CD4-positive, alpha-beta T cell treated with Interferon alpha-2 for 1 hour (primary cell): ENCODE results near the gene EDC3.
"Not testable (repeated sequence)": the region's sequence is repeated elsewhere in the genome, so short reads cannot be mapped to it uniquely, and the experiment has no call there.

Experiments
- DNase-seq, 2 donors: peaks; one replicate each; pipeline ENCODE4 v3.0.0-alpha.2; 2020 to 2022

The EDC3 gene

DNA sequence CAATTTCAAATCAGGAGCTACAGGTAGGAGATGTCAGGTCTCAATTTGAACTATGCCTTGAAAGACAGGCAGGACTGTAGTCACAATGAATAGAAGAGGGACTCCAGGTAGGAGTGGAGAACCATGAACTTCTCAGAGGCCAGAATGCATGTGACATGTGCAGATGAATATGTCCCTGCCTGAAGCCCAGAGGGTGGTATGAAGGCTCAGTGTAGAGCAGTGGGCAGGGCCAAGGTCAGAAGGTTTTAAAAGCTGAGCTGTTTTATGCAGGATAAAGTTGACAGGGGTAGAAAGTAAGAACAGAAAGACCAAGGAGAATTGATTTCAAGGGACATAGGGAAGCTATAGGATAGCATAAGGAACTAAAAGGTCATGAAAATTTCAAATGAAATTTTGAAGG, 49.3 kb downstream of the EDC3 start:
- no peak for DNase-seq

DNA sequence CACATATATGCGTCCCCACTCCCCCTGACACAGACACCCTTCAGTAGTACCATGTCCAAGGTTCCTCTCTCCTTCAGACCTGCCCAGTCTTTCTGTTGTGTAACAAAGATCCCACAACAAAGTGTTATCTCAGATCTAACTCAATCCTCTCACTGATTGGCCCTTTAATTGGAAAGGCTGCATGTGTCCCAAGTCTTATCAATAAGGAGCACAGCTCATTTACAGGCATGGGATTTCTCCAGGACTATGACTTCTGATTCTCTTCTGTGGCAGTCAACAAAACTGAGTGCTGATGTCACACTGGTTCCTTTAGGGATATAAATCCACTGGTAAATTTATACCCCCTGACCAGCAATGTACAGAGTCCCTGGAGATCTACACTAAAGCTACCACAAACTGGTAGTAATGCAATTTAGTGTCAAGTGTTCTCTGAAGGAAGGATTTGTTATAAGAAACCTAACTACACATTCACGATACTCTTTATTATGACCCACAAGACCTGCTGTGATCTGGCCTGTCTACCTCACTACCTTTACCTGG, 52.1 kb downstream of the EDC3 start:
- no peak for DNase-seq

DNA sequence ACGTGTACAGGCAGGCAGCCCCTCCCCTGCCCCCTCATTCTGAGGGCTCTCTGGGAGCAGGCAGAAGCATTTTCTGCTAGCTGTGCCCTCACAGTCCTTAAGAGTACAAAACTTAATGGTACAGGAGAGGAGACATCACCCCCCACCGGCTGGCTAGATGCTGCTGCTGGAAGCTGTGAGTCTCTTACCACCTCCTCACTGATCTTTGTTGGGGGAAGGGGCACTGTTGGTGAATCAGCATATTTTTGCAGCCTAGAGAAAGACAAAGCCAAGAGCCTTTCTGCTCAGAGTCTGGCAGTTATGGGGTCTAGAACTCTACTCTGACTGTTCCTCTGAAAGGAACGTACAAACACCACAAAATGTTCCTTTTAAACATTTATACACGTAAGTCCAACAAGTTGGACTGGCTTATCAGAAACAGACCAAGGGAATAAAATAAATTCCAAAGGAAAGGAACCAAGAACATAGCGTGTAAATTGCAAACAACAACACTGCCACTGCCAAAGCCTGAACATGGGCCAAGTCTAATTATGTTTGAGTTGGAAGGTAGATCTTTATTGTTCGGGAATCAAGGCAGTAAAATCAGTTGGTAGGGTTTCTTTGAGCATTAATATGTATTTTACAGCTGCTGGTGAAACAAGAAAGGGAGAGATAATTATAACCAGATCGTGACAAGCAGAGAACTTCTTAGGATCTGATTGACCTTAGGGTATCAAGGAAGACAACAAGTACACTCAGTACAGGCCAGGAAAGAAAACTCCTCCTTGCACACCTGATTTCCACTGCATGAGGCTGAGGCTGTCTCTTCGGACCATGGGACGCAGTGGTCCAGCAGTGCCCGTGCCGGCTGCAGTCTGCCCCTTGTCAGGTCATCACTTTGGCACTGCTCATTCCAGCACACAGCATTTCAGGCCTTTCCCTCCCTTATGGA, 52.8 kb downstream of the EDC3 start:
- no peak for DNase-seq

- DNase-seq: no peak
Observed at GRCh38 chr15:74642348-74642733, 53.5 kb downstream of the EDC3 start.

DNA sequence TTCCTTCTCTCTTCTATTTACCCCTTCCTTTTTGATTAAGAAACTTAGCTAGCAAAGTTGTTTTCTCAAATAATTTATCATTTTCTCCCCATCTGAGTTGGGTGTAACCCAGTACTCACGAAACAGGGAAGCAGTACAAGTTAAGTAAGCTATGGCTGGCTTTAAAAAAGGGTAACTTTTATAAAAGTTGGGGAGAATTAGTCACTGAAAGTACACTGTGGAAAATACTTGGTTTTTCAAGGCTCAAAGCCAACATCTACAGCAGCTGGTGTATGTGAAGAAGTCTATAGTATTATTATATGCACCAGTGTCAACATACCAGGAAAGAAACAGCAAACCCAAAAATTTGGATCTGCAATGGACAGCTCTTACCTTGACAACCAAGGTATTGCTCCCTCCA, 54.7 kb downstream of the EDC3 start:
- no peak for DNase-seq

DNA sequence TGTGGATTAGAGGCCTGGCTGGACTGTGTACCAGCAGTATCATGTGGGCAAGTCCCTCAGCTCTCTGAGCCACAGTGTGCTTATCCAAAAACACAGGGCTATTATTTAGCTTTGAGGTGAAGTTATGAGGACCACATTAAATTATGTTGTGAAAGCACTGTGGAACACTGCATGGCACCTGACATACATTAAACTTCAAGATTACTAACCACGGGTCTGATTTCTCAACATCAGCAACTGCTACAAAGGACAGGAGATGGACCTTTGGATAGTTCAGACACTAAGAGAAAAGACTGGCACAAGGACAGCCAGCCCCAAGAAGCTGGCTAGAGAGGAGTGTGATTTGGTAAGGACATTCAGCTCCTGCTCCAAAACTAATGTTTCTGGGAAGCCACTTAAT, 58.8 kb downstream of the EDC3 start:
- DNase-seq: no peak

DNA sequence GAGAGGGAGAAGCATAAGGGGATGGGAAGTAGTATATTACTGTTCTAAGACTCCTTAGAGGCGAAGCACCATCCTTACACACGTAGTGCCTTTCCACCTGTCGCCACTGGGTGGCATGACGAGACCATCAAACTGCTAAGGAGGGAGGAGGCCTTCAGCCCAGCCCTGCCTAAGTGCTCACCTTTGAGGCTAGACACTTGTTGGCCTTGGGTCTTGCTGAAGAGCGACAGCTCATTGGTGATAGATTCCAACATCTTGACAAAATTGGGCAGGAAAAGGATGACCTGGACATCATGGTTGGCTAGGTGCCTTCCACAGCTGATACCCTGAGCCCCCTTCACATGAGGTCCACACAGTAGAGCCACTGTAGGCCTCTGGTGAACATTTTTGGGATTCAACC, 60.6 kb downstream of the EDC3 start:
- DNase-seq: peak; percentile 70 to 80

DNA sequence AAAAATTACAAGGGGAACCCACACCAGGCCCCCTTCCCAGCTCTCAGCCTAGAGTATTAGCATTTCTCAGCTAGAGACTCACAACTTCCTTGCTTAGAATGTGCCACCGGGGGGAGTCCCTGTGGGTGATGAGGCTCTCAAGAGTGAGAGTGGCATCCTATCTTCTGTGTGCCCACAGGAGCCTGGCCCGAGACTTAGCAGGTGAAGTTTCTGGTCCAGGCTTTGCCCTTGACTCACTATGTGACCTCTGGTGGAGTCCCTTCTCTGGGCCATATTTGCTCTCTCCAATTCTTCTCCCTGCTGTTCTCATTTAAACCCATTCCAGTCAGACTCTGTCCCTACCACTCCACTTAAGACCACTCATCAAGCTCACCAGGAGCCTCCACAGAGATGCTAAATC, 62.0 kb downstream of the EDC3 start:
- no peak for DNase-seq

GRCh38 chr15:74632601-74633000, 63.2 kb downstream of the EDC3 start:
- DNase-seq: no peak

- peak; percentile 54 to 64 for DNase-seq
Observed at GRCh38 chr15:74631935-74632560, 63.8 kb downstream of the EDC3 start.

DNA sequence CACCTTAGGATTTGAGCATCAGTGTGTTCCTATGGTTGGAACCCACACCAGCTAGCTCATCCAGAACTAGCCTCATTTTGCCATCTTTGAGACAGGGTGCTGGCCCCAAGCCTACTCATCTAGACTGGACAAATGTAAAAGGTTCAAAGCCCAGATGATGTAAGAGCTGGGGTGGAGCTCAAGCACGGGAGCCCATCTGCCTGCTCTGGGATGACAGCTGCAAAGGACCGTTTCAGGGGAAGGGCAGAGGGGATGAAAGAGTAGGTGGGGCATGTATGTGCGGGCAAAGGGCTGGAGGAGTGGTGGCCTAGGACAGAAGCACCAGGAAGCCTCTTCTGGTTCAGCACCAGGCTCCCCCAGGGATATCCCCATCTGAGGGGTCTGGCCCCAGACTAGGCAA, 64.4 kb downstream of the EDC3 start:
- DNase-seq: no peak

- no peak for DNase-seq
Observed at GRCh38 chr15:74631087-74631385, 64.8 kb downstream of the EDC3 start.

- peak in 1 of 2 donors; percentile 37 for DNase-seq
Observed at GRCh38 chr15:74630284-74631086, 65.3 kb downstream of the EDC3 start.

DNA sequence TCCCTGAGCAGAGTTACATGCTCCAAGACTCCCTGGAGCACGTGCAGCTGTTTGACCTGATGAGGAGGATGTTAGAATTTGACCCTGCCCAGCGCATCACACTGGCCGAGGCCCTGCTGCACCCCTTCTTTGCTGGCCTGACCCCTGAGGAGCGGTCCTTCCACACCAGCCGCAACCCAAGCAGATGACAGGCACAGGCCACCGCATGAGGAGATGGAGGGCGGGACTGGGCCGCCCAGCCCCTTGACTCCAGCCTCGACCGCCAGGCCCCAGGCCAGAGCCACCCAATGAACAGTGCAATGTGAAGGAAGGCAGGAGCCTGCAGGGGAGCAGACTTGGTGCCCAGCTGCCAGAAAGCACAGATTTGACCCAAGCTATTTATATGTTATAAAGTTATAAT, 66.1 kb downstream of the EDC3 start:
- not testable (repeated sequence) for DNase-seq

DNA sequence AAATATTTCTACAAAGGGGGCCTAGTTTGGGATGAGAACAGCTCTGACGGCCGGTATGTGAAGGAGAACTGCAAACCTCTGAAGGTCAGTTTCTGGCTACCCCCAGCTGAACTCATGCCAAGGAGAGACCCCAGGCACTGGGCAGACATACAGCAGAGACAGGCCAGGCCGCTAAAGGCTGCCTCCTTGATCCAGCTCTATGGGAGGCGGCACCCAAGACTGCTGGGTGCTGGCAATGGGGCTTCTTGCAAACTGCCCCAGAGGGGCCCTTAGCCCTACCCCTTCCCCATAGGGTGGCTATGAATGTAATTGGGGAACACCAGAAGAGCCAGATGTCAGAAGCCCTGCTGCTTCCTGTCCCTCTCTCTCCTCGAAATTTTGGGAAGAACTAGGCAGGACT, 66.9 kb downstream of the EDC3 start:
- no peak for DNase-seq

DNA sequence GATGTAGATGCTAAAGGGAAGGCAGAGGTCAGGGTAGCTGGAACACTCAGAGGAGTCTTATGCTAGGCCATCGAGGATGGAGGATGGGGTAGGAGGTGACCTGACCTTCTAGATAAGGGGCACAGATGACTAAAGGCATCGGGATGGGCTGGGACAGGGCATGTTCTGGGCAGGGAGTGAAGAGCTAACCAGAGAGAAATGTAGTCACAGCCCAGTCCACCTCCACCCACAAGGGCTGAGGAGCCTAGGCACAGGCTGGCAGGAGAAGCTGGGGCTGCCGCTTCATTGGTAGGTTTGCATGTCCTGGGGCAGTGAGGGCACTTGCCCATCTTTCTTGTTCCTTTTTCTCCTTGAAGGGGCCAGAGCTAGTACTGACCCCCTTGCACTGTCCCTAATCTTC, 67.6 kb downstream of the EDC3 start:
- DNase-seq: no peak

DNA sequence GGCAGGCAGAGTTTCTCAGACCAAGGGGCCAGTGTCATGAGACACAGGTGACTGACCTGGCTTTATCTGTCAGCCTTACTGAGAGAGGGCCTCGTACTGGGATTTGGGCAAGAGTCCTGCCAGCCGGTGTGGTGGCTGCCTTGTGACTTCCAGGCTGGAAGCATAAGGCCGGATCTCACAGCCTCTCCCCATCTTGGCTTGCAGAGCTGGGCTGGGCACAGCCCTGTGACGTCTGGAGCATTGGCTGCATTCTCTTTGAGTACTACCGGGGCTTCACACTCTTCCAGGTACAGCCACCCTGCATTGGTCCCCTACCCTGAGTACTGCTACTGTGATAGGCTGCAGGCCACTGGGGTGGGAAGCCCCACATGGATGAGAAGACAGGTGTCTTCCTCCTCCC, 68.1 kb downstream of the EDC3 start:
- no peak for DNase-seq

- no peak for DNase-seq
Observed at GRCh38 chr15:74626752-74627692, 68.8 kb downstream of the EDC3 start.

GRCh38 chr15:74626336-74626735, 69.5 kb downstream of the EDC3 start:
- no peak for DNase-seq

DNA sequence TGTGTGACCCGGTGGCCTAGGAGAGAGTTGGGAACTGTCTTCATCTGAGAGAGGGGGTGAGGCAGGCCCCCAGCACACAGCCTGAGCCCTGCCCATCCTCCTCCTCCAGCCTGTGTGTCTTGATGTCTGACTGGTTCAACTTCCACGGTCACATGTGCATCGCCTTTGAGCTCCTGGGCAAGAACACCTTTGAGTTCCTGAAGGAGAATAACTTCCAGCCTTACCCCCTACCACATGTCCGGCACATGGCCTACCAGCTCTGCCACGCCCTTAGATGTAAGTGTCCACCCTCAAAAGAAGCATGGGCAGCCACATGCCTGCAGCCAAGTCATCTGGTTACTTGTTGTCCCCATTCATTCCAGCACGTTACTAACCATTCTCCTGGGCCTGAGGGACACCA, 70.1 kb downstream of the EDC3 start:
- DNase-seq: no peak

DNA sequence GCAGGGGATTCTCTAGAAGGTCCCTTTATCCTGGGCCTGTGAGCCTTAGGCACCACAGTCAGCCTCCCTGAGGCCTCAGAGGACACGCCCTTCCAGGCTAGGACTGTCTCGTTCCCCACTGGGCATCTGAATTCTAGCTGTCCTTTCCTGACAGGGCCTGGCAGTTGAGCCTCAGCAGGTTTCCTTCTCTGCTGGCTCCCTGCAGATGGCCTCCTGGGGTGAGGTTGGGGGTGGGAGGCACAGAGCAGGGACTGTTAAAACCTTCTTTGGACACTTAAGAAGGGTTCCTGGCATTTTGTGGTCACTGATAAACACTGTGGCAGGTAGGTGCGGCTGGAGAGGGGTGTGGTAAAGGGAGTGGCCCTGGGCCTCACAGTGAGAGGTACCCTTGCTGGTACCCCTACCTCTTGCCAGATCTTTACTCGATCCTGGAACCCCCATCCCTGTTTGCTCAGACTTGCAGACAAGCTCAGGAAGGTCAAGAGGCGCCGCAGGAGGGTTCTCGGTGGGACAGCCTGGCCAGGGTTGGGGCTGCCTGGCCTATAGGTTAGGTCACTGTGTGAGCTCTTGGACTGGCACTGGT, 71.7 kb downstream of the EDC3 start:
- DNase-seq: no peak

GRCh38 chr15:74622758-74623157, 73.1 kb downstream of the EDC3 start:
- DNase-seq: no peak
